AG10803 (cell line): ENCODE data around the gene CAPN6.

Experiments used
- DNase-seq: peaks from one replicate; pipeline ENCODE4 v3.0.0; 2010; ENCODE audit warnings: low read depth
- H3K4me3 ChIP-seq: 2 replicates; pipeline ENCODE4 v1.5.1; 2011; ENCODE audit warnings: mild to moderate bottlenecking, low read length, control low read depth
- TF ChIP-seq, protein P1 (sequence below): conservative IDR thresholded peaks from 2 replicates; pipeline ENCODE4 v1.5.1; 2011; ENCODE audit warnings: mild to moderate bottlenecking, low read length, control low read depth, inconsistent platforms

Gene CAPN6

GRCh38 chrX:111284631-111285293, 14.5 kb upstream of the CAPN6 start:
- H3K4me3 ChIP-seq: no peak overlapping the region
- TF ChIP-seq, protein P1, sequence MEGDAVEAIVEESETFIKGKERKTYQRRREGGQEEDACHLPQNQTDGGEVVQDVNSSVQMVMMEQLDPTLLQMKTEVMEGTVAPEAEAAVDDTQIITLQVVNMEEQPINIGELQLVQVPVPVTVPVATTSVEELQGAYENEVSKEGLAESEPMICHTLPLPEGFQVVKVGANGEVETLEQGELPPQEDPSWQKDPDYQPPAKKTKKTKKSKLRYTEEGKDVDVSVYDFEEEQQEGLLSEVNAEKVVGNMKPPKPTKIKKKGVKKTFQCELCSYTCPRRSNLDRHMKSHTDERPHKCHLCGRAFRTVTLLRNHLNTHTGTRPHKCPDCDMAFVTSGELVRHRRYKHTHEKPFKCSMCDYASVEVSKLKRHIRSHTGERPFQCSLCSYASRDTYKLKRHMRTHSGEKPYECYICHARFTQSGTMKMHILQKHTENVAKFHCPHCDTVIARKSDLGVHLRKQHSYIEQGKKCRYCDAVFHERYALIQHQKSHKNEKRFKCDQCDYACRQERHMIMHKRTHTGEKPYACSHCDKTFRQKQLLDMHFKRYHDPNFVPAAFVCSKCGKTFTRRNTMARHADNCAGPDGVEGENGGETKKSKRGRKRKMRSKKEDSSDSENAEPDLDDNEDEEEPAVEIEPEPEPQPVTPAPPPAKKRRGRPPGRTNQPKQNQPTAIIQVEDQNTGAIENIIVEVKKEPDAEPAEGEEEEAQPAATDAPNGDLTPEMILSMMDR: no peak
- no peak for DNase-seq

DNA sequence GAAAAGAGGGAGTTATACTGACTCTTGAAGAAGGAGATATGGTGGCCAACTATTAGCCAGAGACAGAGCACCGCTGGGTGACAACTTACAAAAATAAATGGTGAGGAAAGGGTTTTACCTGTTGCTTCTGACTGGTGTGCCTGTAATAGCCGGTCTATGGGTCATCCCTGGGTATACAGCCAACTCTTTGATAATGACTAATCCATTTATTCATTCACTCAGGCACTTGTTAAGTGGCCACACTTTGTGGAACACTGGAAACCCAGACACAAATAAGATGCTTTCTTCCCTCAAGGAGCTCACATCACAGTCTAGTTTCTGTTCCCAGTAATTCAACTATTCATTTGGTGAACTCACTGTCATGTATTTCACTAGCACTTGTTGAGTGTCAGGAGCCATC, 13.2 kb upstream of the CAPN6 start:
- no peak for DNase-seq
- TF ChIP-seq, protein P1: no peak
- no peak overlapping the region for H3K4me3 ChIP-seq

DNA sequence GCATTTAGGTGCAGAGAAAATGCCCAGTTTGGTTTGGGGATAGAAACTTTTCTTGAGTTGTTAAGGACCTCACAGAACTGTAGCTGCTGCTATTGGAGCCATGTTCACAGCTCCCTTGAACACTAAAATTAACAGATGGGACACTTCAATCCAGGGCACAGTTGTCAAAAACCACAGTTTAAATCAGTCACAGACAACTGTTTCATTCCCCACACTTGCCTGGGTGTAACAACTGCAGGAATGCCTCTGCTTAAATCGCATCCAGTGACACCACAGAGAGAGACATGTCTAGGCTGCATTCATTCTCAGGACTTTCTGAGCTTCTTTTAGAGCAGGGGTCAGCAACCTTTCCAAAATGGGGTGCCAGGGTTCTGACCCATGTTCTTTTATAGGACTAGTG, 12.7 kb upstream of the CAPN6 start:
- TF ChIP-seq, protein P1: no peak
- no peak overlapping the region for H3K4me3 ChIP-seq
- no peak for DNase-seq

DNA sequence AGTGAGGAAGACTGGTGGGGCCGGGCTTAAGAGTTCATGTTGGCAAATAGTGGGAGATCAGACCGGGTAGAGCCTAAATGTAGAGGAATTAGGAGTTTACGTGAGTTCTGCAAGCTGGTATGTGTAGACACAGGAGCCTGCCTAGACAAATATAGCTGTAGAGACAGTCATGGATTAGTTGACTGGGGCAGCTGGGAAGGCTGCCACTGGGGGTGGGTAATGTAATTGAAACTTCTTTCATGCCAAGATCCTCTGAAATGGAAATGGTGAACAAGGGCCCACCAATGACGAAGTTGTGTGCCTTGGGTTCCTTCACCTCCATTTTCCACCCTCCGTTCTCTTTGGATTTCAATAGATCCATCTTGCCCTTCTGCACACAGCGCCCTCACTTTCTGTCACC, 11.9 kb upstream of the CAPN6 start:
- TF ChIP-seq, protein P1: no peak
- H3K4me3 ChIP-seq: no peak overlapping the region
- no peak for DNase-seq

GRCh38 chrX:111268506-111268905, 1.8 kb downstream of the CAPN6 start:
- TF ChIP-seq, protein P1: no peak
- no peak overlapping the region for H3K4me3 ChIP-seq
- DNase-seq: no peak

DNA sequence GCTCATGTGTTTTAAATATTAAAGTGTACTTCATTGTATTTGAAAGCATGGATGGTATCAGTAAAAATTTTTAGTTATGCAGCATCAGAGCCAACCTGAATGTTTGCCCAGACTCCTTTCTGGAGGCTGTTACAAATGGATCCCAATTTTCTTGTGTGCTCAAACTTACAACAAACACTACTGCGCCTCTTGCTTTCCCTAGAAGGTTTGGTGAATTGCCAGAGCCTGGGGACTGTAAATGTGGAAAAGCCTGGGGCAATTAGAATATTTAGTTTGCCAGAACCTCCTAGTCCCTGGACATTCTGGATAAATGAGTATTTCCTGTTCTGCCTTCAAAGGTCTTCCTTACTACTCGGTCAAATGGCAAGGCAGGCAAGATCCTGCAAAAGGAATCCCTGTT, 4.8 kb downstream of the CAPN6 start:
- TF ChIP-seq, protein P1: no peak
- no peak overlapping the region for H3K4me3 ChIP-seq
- DNase-seq: no peak

GRCh38 chrX:111264385-111264784, 5.9 kb downstream of the CAPN6 start:
- no peak overlapping the region for H3K4me3 ChIP-seq
- TF ChIP-seq, protein P1: no peak
- DNase-seq: no peak
